ENCODE results near the gene PRKCB. TPM values are rescaled to one million over a fixed set of nuclear protein-coding genes. Genes with fewer than 3 reads are reported as not detected.

The PRKCB gene
- total RNA-seq, 1 experiment from 2014 or later: 0.89 TPM

- Histone ChIP-seq H3K27ac (ENCODE audit: low read depth, low read length) (no peak overlapping the region), H3K9me2 (ENCODE audit: insufficient read depth) (no peaks in the 10 kb centered on the region), H3K4me1 (ENCODE audit: control insufficient read depth in 1 of 2, insufficient read depth in 2 of 2, low read length in 2 of 2) (no peaks in the 10 kb centered on the region), H3K9me3 (ENCODE audit: control insufficient read depth in 1 of 2, insufficient read depth in 1 of 2, low read depth in 1 of 2, low read length in 2 of 2) (no peaks in the 10 kb centered on the region), H3K27me3 (ENCODE audit: insufficient read depth, low read length) (peaks cover 35% of the 10 kb centered on the region), H2AFZ (ENCODE audit: low read depth, low read length, poor library complexity, severe bottlenecking) (no peak overlapping the region), H4K20me1 (ENCODE audit: insufficient read depth) (no peaks in the 10 kb centered on the region), H3K9ac (ENCODE audit: low read length) (no peak overlapping the region), H3K4me2 (ENCODE audit: low read length) (no peak overlapping the region), H3K4me3 (replicated peaks in 1 of 2; ENCODE audit: low read depth in 1 of 2, low read length in 2 of 2) (no peak overlapping the region), H3K36me3 (ENCODE audit: control insufficient read depth in 1 of 2, insufficient read depth in 2 of 2, low read length in 2 of 2) (no peaks in the 10 kb centered on the region), H3K79me2 (ENCODE audit: insufficient read depth, low read length) (no peaks in the 10 kb centered on the region)
- TF ChIP-seq CTCF (IDR thresholded peaks at IDR 0.05 in 2 of 3, conservative IDR thresholded peaks at IDR 0.05 in 1 of 3; ENCODE audit: borderline replicate concordance in 1 of 3, insufficient read depth in 1 of 3, low read depth in 2 of 3, low read length in 2 of 3) (peak; percentile 38 to 75 (median 66); a peak in 5 of 6 replicates), RAD21 (IDR thresholded peaks at IDR 0.05; ENCODE audit: low read depth) (peak; percentile 62), REST (IDR thresholded peaks at IDR 0.05; ENCODE audit: low read depth) (no peak), ZBTB33 (IDR thresholded peaks at IDR 0.05; ENCODE audit: extremely low read depth, insufficient replicate concordance, low read length) (no peak), ZFX (IDR thresholded peaks at IDR 0.05) (no peak), SIN3A (IDR thresholded peaks at IDR 0.05; ENCODE audit: low read depth) (no peak), EZH2 (IDR thresholded peaks at IDR 0.05) (no peak)
- ChIA-PET RAD21 (ENCODE audit: low non-redundant PET in 1 of 2, low total read pairs in 2 of 2, uncharacterized antibody in 2 of 2, unreplicated experiment in 2 of 2) (interaction anchor here (0.6 to 1.4 kb wide), 5 partner anchors 182 to 434 kb away, joined by 3 to 7 read pairs (median 6); no protein-coding TSS in a partner anchor), CTCF (interaction anchor here (0.7 to 2.1 kb wide), 27 partner anchors 9 to 631 kb away, joined by 3 to 39 read pairs (median 4); partner anchors contain the start of gene CACNG3), POLR2A (no interaction called here)
- DNase-seq (ENCODE audit: low read depth, low spot score): peak; percentile 43
- ATAC-seq: peak; percentile 97
- intact Hi-C loops (cut with micrococcal nuclease): loop anchor here (10.0 kb wide), 1 partner anchor 184 kb away; the partner anchor contains the start of gene CACNG3
- no TSS peak for BruUV-seq (replicated peaks)
These were observed 235.1 kb downstream of the PRKCB start for GRCh38 chr16:24070851-24071250.

Measured in HCT116 (cell line).